GM13977 (cell line): Measurements from ENCODE around the gene SEMA6C.
A peak's percentile ranks its signal among the peaks of the same experiment; 100 is the strongest.

Experiments used
- DNase-seq: peaks from one replicate; pipeline ENCODE4 v3.0.0; 2012; ENCODE audit warnings: low spot score
- in situ Hi-C: fragments of 300-500 bp; cut with MboI; formaldehyde crosslinking; loops from one replicate; pipeline ENCODE4 v1.12.0; 2022; ENCODE audit warnings: low sequenced_read_pairs, low pct_unique_long_range_greater_than_20kb, mixed read lengths, inconsistent platforms; ENCODE audit not compliant: unreplicated experiment
- TF ChIP-seq, protein P1 (sequence below): IDR thresholded peaks from 2 replicates; pipeline ENCODE4 v1.5.1; 2012; ENCODE audit warnings: mild to moderate bottlenecking, control low read depth; ENCODE audit not compliant: insufficient read depth; ENCODE audit errors: extremely low read depth, missing control alignments

The SEMA6C gene

DNA sequence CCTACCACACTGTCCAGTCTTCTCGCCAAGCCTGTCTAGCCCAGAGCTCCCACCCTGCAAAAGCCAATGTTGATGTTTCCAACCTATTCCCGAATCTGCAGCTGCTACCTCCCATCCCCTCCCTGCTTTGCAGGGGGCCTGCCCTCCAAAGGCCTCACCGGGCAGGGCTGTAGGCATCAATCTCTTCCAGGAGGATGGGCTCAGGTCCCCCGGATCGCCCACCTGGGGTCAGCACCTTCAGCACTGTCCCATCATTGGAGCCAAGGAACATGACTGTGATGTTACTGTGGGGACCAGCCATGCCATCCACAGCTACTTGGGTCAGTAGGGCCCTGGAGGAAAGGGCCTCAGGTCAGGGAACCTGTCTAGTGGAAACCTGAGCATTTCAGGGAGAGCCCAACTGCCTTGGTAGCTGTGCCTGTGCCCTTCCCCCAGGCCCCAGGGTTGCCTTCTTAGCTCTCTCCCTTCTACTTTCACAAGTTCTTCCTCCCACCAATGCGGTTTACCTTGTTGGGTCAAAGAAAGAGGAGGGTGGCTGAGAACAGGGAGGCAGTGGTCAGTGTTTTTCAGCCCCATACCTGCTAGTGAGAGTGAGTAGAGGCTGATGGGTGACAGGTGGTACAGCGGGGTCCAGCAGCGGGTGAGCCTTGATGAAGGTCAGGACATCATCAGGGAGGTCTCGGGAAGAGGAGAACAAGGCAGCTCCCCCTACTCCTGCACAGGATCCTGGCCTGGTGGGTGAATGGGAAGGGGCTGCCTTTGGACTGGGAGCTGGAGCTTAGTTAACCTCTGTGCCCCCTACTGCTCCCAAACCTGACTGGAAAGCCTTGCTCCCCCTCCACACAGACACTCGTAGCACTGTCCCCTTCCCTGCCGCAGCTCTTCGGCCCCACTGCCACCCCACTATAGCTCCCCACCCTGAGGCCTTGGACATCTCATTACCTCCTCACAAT lies 10.7 kb downstream of the SEMA6C start:
- TF ChIP-seq, protein P1, sequence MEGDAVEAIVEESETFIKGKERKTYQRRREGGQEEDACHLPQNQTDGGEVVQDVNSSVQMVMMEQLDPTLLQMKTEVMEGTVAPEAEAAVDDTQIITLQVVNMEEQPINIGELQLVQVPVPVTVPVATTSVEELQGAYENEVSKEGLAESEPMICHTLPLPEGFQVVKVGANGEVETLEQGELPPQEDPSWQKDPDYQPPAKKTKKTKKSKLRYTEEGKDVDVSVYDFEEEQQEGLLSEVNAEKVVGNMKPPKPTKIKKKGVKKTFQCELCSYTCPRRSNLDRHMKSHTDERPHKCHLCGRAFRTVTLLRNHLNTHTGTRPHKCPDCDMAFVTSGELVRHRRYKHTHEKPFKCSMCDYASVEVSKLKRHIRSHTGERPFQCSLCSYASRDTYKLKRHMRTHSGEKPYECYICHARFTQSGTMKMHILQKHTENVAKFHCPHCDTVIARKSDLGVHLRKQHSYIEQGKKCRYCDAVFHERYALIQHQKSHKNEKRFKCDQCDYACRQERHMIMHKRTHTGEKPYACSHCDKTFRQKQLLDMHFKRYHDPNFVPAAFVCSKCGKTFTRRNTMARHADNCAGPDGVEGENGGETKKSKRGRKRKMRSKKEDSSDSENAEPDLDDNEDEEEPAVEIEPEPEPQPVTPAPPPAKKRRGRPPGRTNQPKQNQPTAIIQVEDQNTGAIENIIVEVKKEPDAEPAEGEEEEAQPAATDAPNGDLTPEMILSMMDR = peak; percentile 25
- in situ Hi-C loops = no loop called here
- DNase-seq = no peak

DNA sequence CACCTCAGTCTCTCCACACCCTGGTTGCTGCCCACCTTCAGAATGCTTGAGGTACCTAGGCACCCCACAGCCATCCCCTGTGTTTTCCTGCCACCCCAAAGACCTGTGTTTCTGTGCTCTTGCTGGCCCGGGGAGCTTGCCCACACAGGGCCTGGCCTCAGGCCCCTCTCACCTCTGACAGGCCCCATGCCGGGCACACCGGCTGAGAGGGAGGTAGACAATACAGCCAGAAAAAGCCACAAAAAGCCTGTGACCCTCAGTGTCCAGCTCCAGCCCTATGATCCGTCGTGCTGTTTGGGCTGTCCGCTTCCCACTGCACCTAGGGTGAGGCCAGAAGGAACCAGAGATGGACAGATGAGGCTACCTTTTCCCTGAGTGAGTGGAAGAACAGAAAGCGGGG lies 11.4 kb downstream of the SEMA6C start:
- DNase-seq = no peak
- TF ChIP-seq, protein P1 = no peak
- in situ Hi-C loops = no loop called here

DNA sequence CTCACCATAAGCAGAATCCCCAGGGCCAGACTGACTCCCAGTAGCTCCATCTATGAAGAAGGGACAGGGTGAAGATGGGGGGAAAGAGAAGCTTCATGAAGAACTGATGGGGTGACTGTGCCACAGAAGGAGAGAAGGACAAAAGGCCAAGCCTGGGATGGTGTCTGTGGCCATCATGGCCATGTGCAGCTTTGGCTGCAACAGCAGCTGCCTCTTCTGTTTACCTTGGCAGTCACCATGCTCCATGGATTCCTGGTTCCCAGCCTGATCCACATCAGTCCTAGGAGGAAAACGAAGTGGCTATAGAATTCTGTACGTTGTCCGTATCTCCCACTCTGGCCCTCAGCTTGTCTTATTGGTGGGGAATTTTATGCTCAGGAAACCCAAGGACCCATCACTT lies 12.0 kb downstream of the SEMA6C start:
- TF ChIP-seq, protein P1 = no peak
- in situ Hi-C loops = no loop called here
- no peak for DNase-seq

DNA sequence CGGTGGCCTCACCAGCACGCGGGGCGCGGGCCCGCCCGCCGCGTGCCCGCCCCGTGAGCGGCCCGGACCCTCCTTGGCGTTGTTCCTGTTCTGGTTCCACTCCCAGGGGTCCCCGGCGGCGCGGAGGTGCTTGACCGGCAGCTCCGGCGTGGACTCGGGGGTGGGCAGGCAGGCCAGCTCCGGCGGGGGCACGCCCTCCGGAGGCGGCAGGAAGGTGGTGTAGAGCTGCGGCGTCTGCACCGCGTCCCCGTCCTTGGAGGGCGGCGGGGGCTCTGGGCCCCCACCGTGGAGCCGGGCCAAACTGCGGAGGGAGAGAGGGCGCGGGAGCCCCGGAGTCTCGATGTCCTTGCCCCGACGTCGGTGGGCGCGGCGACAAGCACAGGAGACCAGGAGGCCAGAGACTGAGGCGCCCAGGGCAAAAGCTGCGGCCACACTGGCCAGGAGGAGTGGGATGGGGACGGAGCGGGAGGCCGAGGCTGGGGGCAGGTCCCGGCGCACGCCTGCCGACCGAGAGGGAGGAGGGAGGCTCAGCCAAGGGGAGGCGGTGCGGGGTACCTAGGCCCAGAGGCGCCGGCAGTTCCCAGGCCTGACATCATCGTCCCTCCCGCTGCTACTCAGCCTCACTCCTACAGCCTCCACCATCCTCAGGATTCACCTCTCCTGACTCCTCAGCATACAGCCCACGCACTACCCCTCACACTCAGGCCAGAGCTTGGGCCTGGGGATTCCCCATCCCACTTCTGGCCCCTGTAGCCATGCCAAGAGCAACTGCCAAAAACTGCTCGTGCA lies 13.2 kb downstream of the SEMA6C start:
- TF ChIP-seq, protein P1 = no peak
- in situ Hi-C loops = no loop called here
- DNase-seq = no peak

DNA sequence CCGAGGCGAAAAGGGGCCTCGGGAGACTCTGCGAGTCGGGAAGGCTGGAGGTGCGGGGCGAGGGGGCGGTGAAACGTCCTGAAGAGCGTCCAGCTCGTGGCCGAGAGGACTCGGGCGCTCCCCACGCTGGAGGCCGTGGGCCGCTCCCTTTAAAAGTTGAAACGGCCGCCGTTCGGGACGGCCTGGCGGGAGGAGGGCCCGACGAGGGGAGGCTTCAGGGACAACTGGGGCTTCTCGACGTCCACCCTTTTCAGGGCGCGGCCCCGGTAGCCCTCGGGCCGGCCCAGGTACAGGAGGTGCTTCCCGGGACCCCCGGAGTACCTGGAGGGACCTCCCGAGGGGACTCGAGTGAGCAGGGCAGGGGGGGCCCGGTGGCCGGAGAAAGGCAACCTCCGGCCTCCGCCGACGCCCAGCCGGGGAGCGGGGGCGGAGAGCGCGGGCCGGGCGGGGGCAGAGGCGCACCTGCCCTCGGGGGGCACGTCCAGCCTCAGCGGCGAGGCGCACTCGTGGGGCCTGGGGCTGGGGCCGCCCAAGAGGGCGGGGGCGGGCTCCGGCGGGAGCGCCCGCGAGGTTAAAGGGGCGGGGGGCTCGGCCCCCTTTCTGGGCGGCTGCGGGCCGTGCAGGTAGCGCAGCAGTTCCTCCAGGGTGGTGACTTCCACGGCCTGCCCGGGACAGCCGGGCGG lies 14.0 kb downstream of the SEMA6C start:
- in situ Hi-C loops = no loop called here
- DNase-seq = no peak
- TF ChIP-seq, protein P1 = no peak

DNA sequence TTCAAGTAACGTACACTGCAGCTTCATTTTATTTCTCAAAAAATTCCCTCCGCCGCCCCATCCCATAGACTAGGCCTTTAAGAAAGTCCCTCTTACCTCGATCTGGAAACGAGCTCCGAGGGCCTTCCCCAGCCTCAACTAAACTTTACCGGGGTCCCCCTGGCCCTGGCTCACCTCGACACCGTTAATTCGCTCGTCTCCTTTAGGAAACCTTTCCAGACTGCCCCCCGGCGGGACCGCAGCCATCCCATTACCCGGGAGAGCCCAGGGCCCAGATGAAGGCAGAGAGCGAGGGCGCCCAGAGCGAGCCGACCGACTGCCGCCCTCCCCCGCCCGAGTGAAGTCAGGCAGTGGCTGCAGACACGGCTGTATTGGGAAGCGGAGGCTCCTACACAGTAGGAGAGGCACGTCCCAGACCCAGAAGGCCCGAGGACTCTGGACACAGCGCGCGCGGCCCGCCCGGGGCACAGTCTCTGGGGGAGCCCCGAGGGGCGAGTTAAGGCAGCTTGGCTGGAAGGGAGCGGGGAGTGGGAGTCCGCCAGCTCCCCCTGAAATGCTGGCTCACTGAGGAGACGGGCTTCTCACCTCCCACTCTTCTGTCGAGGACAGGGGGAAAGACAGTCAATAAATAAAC lies 14.6 kb downstream of the SEMA6C start:
- DNase-seq = no peak
- in situ Hi-C loops = no loop called here
- TF ChIP-seq, protein P1 = no peak
